ENCODE results near the gene LUC7L.
"Not testable (repeated sequence)": the region's sequence is repeated elsewhere in the genome, so short reads cannot be mapped to it uniquely, and the experiment has no call there.

LUC7L gene

GRCh38 chr16:179211-180092 is 49.8 kb downstream of the LUC7L start:
- no peak for DNase-seq (ENCODE audit: low read depth in 2 of 2)

GRCh38 chr16:178668-179015 is 50.6 kb downstream of the LUC7L start:
- DNase-seq (ENCODE audit: low read depth in 2 of 2): no peak

- no peak for DNase-seq (ENCODE audit: low read depth in 2 of 2)
Measured at GRCh38 chr16:177981-178667, 51.1 kb downstream of the LUC7L start.

- DNase-seq (ENCODE audit: low read depth in 2 of 2): no peak
Measured at GRCh38 chr16:177394-177822, 51.8 kb downstream of the LUC7L start.

GRCh38 chr16:176477-177382 is 52.5 kb downstream of the LUC7L start, which contains the start of gene HBA1:
Gene HBA1, plus strand, starts transcription at chr16:176680. Its CDS starts 37 bp downstream, at chr16:176717.
- not testable (repeated sequence) for DNase-seq (ENCODE audit: low read depth in 2 of 2)

- DNase-seq (ENCODE audit: low read depth in 2 of 2): not testable (repeated sequence)
Measured at GRCh38 chr16:176006-176405, 53.2 kb downstream of the LUC7L start.

- DNase-seq (ENCODE audit: low read depth in 2 of 2): no peak
Measured at GRCh38 chr16:175011-175949, 54.0 kb downstream of the LUC7L start.

- not testable (repeated sequence) for DNase-seq (ENCODE audit: low read depth in 2 of 2)
Measured at GRCh38 chr16:173928-174769, 55.1 kb downstream of the LUC7L start.

- not testable (repeated sequence) for DNase-seq (ENCODE audit: low read depth in 2 of 2)
Measured at GRCh38 chr16:173211-173854, 55.9 kb downstream of the LUC7L start.

GRCh38 chr16:172374-172941 is 56.8 kb downstream of the LUC7L start, which contains the start of gene HBA2:
Gene HBA2, plus strand, starts transcription at chr16:172876. Its CDS starts 37 bp downstream, at chr16:172913.
- not testable (repeated sequence) for DNase-seq (ENCODE audit: low read depth in 2 of 2)

GRCh38 chr16:170788-171187 is 58.5 kb downstream of the LUC7L start:
- no peak for DNase-seq (ENCODE audit: low read depth in 2 of 2)

- not testable (repeated sequence) for DNase-seq (ENCODE audit: low read depth in 2 of 2)
Measured at GRCh38 chr16:170088-170507, 59.2 kb downstream of the LUC7L start.

- DNase-seq (ENCODE audit: low read depth in 2 of 2): no peak
Measured at GRCh38 chr16:169014-169413, 60.2 kb downstream of the LUC7L start.

- no peak for DNase-seq (ENCODE audit: low read depth in 2 of 2)
Measured at GRCh38 chr16:168424-168823, 60.8 kb downstream of the LUC7L start.

GRCh38 chr16:167122-167690 is 62.0 kb downstream of the LUC7L start:
- no peak for DNase-seq (ENCODE audit: low read depth in 2 of 2)

GRCh38 chr16:166375-167121 is 62.7 kb downstream of the LUC7L start:
- no peak for DNase-seq (ENCODE audit: low read depth in 2 of 2)

GRCh38 chr16:165539-166374 is 63.5 kb downstream of the LUC7L start, which contains the start of gene HBM:
Gene HBM, plus strand, starts transcription at chr16:165978. Its CDS starts 20 bp downstream, at chr16:165998.
- no peak for DNase-seq (ENCODE audit: low read depth in 2 of 2)

Measured in fibroblast of skin of left biceps (primary cell).